ENCODE results near the gene HNRNPC.
A peak's percentile ranks its signal among the peaks of the same experiment; 100 is the strongest.

HNRNPC gene

GRCh38 chr14:21269252-21270046, at the start of gene HNRNPC:
Gene HNRNPC, minus strand, starts transcription at chr14:21269442. Its CDS starts 35,249 bp downstream, at chr14:21234193.
- in situ Hi-C loops (cut with MboI; ENCODE audit: low sequenced_read_pairs, unreplicated experiment), result no loop called here
- no peak for TF ChIP-seq CTCF (IDR thresholded peaks at IDR 0.05; ENCODE audit: borderline replicate concordance, control extremely low read depth, extremely low read depth, insufficient read depth, missing control alignments)
- peak; percentile 96 for DNase-seq (ENCODE audit: low spot score)

GRCh38 chr14:21317398-21317797, 48.2 kb upstream of the HNRNPC start:
- in situ Hi-C loops (cut with MboI; ENCODE audit: low sequenced_read_pairs, unreplicated experiment), result no loop called here
- peak; percentile 52 for DNase-seq (ENCODE audit: low spot score)

GRCh38 chr14:21313512-21313911, 44.3 kb upstream of the HNRNPC start:
- in situ Hi-C loops (cut with MboI; ENCODE audit: low sequenced_read_pairs, unreplicated experiment), result no loop called here
- DNase-seq (ENCODE audit: low spot score), result no peak

More at GRCh38 chr14:21317398-21317797, 48.2 kb upstream of the HNRNPC start:
- no peak for TF ChIP-seq CTCF (IDR thresholded peaks at IDR 0.05; ENCODE audit: borderline replicate concordance, control extremely low read depth, extremely low read depth, insufficient read depth, missing control alignments)

GRCh38 chr14:21311614-21312013, 42.4 kb upstream of the HNRNPC start:
- no peak for TF ChIP-seq CTCF (IDR thresholded peaks at IDR 0.05; ENCODE audit: borderline replicate concordance, control extremely low read depth, extremely low read depth, insufficient read depth, missing control alignments)
- DNase-seq (ENCODE audit: low spot score), result no peak
- in situ Hi-C loops (cut with MboI; ENCODE audit: low sequenced_read_pairs, unreplicated experiment), result no loop called here

More at GRCh38 chr14:21313512-21313911, 44.3 kb upstream of the HNRNPC start:
- no peak for TF ChIP-seq CTCF (IDR thresholded peaks at IDR 0.05; ENCODE audit: borderline replicate concordance, control extremely low read depth, extremely low read depth, insufficient read depth, missing control alignments)

- no peak for DNase-seq (ENCODE audit: low spot score)
- no peak for TF ChIP-seq CTCF (IDR thresholded peaks at IDR 0.05; ENCODE audit: borderline replicate concordance, control extremely low read depth, extremely low read depth, insufficient read depth, missing control alignments)
- in situ Hi-C loops (cut with MboI; ENCODE audit: low sequenced_read_pairs, unreplicated experiment), result no loop called here
These were observed 40.7 kb upstream of the HNRNPC start for GRCh38 chr14:21309956-21310355.

GRCh38 chr14:21309238-21309636, 40.0 kb upstream of the HNRNPC start:
- DNase-seq (ENCODE audit: low spot score), result no peak
- no peak for TF ChIP-seq CTCF (IDR thresholded peaks at IDR 0.05; ENCODE audit: borderline replicate concordance, control extremely low read depth, extremely low read depth, insufficient read depth, missing control alignments)
- in situ Hi-C loops (cut with MboI; ENCODE audit: low sequenced_read_pairs, unreplicated experiment), result no loop called here

Data from GM13976 (cell line).